BLaER1 treated with 17β-estradiol and CSF1 and Interleukin-3, amounts not matched to agents 10 nM and 100 nM (cell line): ENCODE measurements around the gene PRKD1.

Experiments used
- H3K27ac ChIP-seq, 11 experiments: shearing (Covaris generic); formaldehyde crosslinking; 2 replicates each; pipeline ENCODE4 v1.8.1; 2022
- H3K27me3 ChIP-seq, 11 experiments: shearing (Covaris generic); formaldehyde crosslinking; 2 replicates each; pipeline ENCODE4 v1.8.1; 2022
- H3K36me3 ChIP-seq, 11 experiments: shearing (Covaris generic); formaldehyde crosslinking; 2 replicates each; pipeline ENCODE4 v1.8.1; 2022
- H3K4me1 ChIP-seq, 10 experiments: shearing (Covaris generic); formaldehyde crosslinking; 2 replicates each; pipeline ENCODE4 v1.8.1; 2022
- H3K4me2 ChIP-seq, 11 experiments: shearing (Covaris generic); formaldehyde crosslinking; 2 replicates each; pipeline ENCODE4 v1.8.1; 2022
- H3K4me3 ChIP-seq, 10 experiments: shearing (Covaris generic); formaldehyde crosslinking; 2 replicates each; pipeline ENCODE4 v1.8.1; 2022
- H3K9ac ChIP-seq, 11 experiments: shearing (Covaris generic); formaldehyde crosslinking; 2 replicates each; pipeline ENCODE4 v1.8.1; 2022
- H3K9me3 ChIP-seq, 11 experiments: shearing (Covaris generic); formaldehyde crosslinking; replicated peaks in 1 of 11; 2 replicates each; pipeline ENCODE4 v1.8.1; 2022
- H4K20me1 ChIP-seq, 11 experiments: shearing (Covaris generic); formaldehyde crosslinking; 2 replicates each; pipeline ENCODE4 v1.8.1; 2022
- Cebpa-rat ChIP-seq, 11 experiments: shearing (Covaris generic); IDR thresholded peaks; 2 replicates each; pipeline ENCODE4 v1.8.1; 2022

PRKD1 gene

GRCh38 chr14:29663281-29663801, 264.3 kb downstream of the PRKD1 start:
- Histone ChIP-seq H4K20me1 (no peaks in the 10 kb centered on the region), H3K4me3 (no peak overlapping the region), H3K9me3 (no peaks in the 10 kb centered on the region), H3K9ac (no peak overlapping the region), H3K4me2 (no peak overlapping the region), H3K27me3 (no peaks in the 10 kb centered on the region), H3K36me3 (no peaks in the 10 kb centered on the region), H3K27ac (no peak overlapping the region), H3K4me1 (peaks cover 0 to 3% (median 0%) of the 10 kb centered on the region in 10 experiments; a peak in 1 of 20 replicates)
- no peak for TF ChIP-seq Cebpa-rat (IDR thresholded peaks at IDR 0.05)

GRCh38 chr14:29654901-29655550, 272.6 kb downstream of the PRKD1 start:
- Histone ChIP-seq H3K4me1 (peaks cover 0 to 10% (median 0%) of the 10 kb centered on the region in 10 experiments; a peak in 6 of 20 replicates), H3K27ac (no peak overlapping the region), H3K4me2 (peak overlapping the region in 3 of 11 experiments; percentile 9 to 25 (median 11); a peak in 4 of 22 replicates), H3K9me3 (peaks cover 3 to 7% (median 6%) of the 10 kb centered on the region in 11 experiments; a peak in 20 of 22 replicates), H4K20me1 (no peaks in the 10 kb centered on the region), H3K27me3 (no peaks in the 10 kb centered on the region), H3K36me3 (no peaks in the 10 kb centered on the region), H3K4me3 (no peak overlapping the region), H3K9ac (no peak overlapping the region)
- TF ChIP-seq Cebpa-rat (IDR thresholded peaks at IDR 0.05): no peak

- H3K36me3 ChIP-seq: no peaks in the 10 kb centered on the region
- no peak overlapping the region for H3K4me3 ChIP-seq
- H3K4me1 ChIP-seq: peaks cover 0 to 10% (median 0%) of the 10 kb centered on the region in 10 experiments; a peak in 6 of 20 replicates
- H4K20me1 ChIP-seq: no peaks in the 10 kb centered on the region
- no peak overlapping the region for H3K27ac ChIP-seq
- no peak for TF ChIP-seq Cebpa-rat (IDR thresholded peaks at IDR 0.05)
- no peaks in the 10 kb centered on the region for H3K27me3 ChIP-seq
- H3K4me2 ChIP-seq: no peak overlapping the region
- no peak overlapping the region for H3K9ac ChIP-seq
- H3K9me3 ChIP-seq: peaks cover 20 to 24% (median 23%) of the 10 kb centered on the region in 11 experiments
These were observed 274.3 kb downstream of the PRKD1 start for GRCh38 chr14:29653303-29653702.

GRCh38 chr14:29652571-29652970, 275.1 kb downstream of the PRKD1 start:
- Histone ChIP-seq H3K27me3 (no peaks in the 10 kb centered on the region), H3K27ac (no peak overlapping the region), H3K4me1 (peaks cover 0 to 10% (median 0%) of the 10 kb centered on the region in 10 experiments; a peak in 6 of 20 replicates), H3K4me3 (no peak overlapping the region), H3K9me3 (peaks cover 28 to 32% (median 30%) of the 10 kb centered on the region in 11 experiments), H4K20me1 (no peaks in the 10 kb centered on the region), H3K9ac (no peak overlapping the region), H3K4me2 (no peak overlapping the region), H3K36me3 (no peaks in the 10 kb centered on the region)
- TF ChIP-seq Cebpa-rat (IDR thresholded peaks at IDR 0.05): no peak

- Histone ChIP-seq H3K27ac (no peak overlapping the region), H4K20me1 (no peaks in the 10 kb centered on the region), H3K4me2 (no peak overlapping the region), H3K27me3 (no peaks in the 10 kb centered on the region), H3K9ac (no peak overlapping the region), H3K36me3 (no peaks in the 10 kb centered on the region), H3K4me3 (no peak overlapping the region), H3K9me3 (peaks cover 42 to 49% (median 45%) of the 10 kb centered on the region in 11 experiments), H3K4me1 (peaks cover 0 to 10% (median 0%) of the 10 kb centered on the region in 10 experiments; a peak in 6 of 20 replicates)
- TF ChIP-seq Cebpa-rat (IDR thresholded peaks at IDR 0.05): no peak
These were observed 276.9 kb downstream of the PRKD1 start for GRCh38 chr14:29650554-29651269.

- Histone ChIP-seq H3K4me3 (no peak overlapping the region), H3K4me2 (no peak overlapping the region), H3K9ac (no peak overlapping the region), H3K36me3 (no peaks in the 10 kb centered on the region), H3K27me3 (no peaks in the 10 kb centered on the region), H3K27ac (no peak overlapping the region), H4K20me1 (no peaks in the 10 kb centered on the region), H3K9me3 (peaks cover 42 to 52% (median 45%) of the 10 kb centered on the region in 11 experiments), H3K4me1 (no peaks in the 10 kb centered on the region)
- no peak for TF ChIP-seq Cebpa-rat (IDR thresholded peaks at IDR 0.05)
These were observed 278.5 kb downstream of the PRKD1 start for GRCh38 chr14:29649170-29649569.

- no peaks in the 10 kb centered on the region for H3K27me3 ChIP-seq
These were observed 279.6 kb downstream of the PRKD1 start for GRCh38 chr14:29648045-29648444.

GRCh38 chr14:29645117-29645516, 282.5 kb downstream of the PRKD1 start:
- no peaks in the 10 kb centered on the region for H3K27me3 ChIP-seq
- no peak overlapping the region for H3K9ac ChIP-seq
- H3K4me1 ChIP-seq: peaks cover 0 to 5% (median 0%) of the 10 kb centered on the region in 10 experiments; a peak in 1 of 20 replicates
- H3K36me3 ChIP-seq: no peaks in the 10 kb centered on the region
- no peak overlapping the region for H3K4me2 ChIP-seq
- TF ChIP-seq Cebpa-rat (IDR thresholded peaks at IDR 0.05): no peak
- peaks cover 37 to 47% (median 42%) of the 10 kb centered on the region in 11 experiments for H3K9me3 ChIP-seq
- no peak overlapping the region for H3K4me3 ChIP-seq
- no peak overlapping the region for H3K27ac ChIP-seq
- no peaks in the 10 kb centered on the region for H4K20me1 ChIP-seq

More at GRCh38 chr14:29648045-29648444, 279.6 kb downstream of the PRKD1 start:
- H3K36me3 ChIP-seq: no peaks in the 10 kb centered on the region
- H3K4me1 ChIP-seq: peaks cover 0 to 5% (median 0%) of the 10 kb centered on the region in 10 experiments; a peak in 1 of 20 replicates
- peaks cover 42 to 52% (median 45%) of the 10 kb centered on the region in 11 experiments for H3K9me3 ChIP-seq
- TF ChIP-seq Cebpa-rat (IDR thresholded peaks at IDR 0.05): no peak
- H3K4me2 ChIP-seq: no peak overlapping the region
- H3K4me3 ChIP-seq: no peak overlapping the region
- no peak overlapping the region for H3K9ac ChIP-seq
- H3K27ac ChIP-seq: no peak overlapping the region
- H4K20me1 ChIP-seq: no peaks in the 10 kb centered on the region

GRCh38 chr14:29643433-29644211, 284.0 kb downstream of the PRKD1 start:
- no peaks in the 10 kb centered on the region for H4K20me1 ChIP-seq
- H3K4me2 ChIP-seq: no peak overlapping the region
- no peaks in the 10 kb centered on the region for H3K27me3 ChIP-seq
- H3K9me3 ChIP-seq: peaks cover 22 to 32% (median 27%) of the 10 kb centered on the region in 11 experiments
- peaks cover 0 to 5% (median 0%) of the 10 kb centered on the region in 10 experiments; a peak in 1 of 20 replicates for H3K4me1 ChIP-seq
- no peak overlapping the region for H3K9ac ChIP-seq
- H3K27ac ChIP-seq: no peak overlapping the region
- no peak for TF ChIP-seq Cebpa-rat (IDR thresholded peaks at IDR 0.05)
- no peak overlapping the region for H3K4me3 ChIP-seq
- no peaks in the 10 kb centered on the region for H3K36me3 ChIP-seq
